HCT116 (cell line): ENCODE data around the gene ESYT3. TPM values are rescaled to one million over a fixed set of nuclear protein-coding genes. Genes with fewer than 3 reads are reported as not detected.

Source experiments
- ATAC-seq: fragments of 200-7000 bp; cut with Tn5 transposase; 2 replicates; pipeline ENCODE4 v1.9.1; 2020; ENCODE audit warnings: mild to moderate bottlenecking, moderate library complexity
- BruUV-seq: library from RNA; stranded (reverse); fragments of 400-500 nt; replicated peaks from 2 replicates; lab custom pipeline; 2021; lab: Mats Ljungman, UMichigan
- CTCF ChIA-PET: fragments of 300-600 bp; sonication (Branson Sonifier 250); formaldehyde crosslinking; loops from one replicate; lab custom pipeline; 2021; ENCODE audit warnings: antibody characterized with exemption; lab: Charles Lee
- POLR2A ChIA-PET: fragments of 300-600, 350-600 bp; sonication (Branson Sonifier 250); formaldehyde crosslinking; loops from one replicate; lab custom pipeline; 2021; ENCODE audit warnings: antibody characterized with exemption; lab: Charles Lee
- RAD21 ChIA-PET, 2 experiments: fragments of 300-600 bp; sonication (Branson Sonifier 250); formaldehyde crosslinking; loops; one replicate each; lab custom pipeline; 2023; ENCODE audit warnings: low total read pairs in 2 of 2; ENCODE audit not compliant: uncharacterized antibody in 2 of 2, unreplicated experiment in 2 of 2, low non-redundant PET in 1 of 2; lab: Charles Lee
- DNase-seq: peaks from one replicate; pipeline ENCODE4 v3.0.0-alpha.2; 2010; ENCODE audit warnings: low read depth, low spot score
- H2AFZ ChIP-seq: fragments of 200-600 bp; shearing (Covaris generic), sonication (generic); 2 replicates; pipeline ENCODE4 v1.6.1; 2017; ENCODE audit warnings: low read depth, mixed run types, mixed read lengths, antibody characterized with exemption, low read length; ENCODE audit not compliant: poor library complexity, severe bottlenecking
- H3K27ac ChIP-seq: 2 replicates; pipeline ENCODE4 v1.5.1; 2012; ENCODE audit warnings: low read depth, low read length
- H3K27me3 ChIP-seq: fragments of 200-600 bp; sonication (generic); 2 replicates; pipeline ENCODE4 v1.6.1; 2016; ENCODE audit warnings: mixed run types, low read length, mixed read lengths; ENCODE audit not compliant: insufficient read depth
- H3K36me3 ChIP-seq, 2 experiments: fragments of 200-500 bp in 1 of 2; fragments of 200-600 bp in 1 of 2; sonication (Bioruptor generic) in 1 of 2; sonication (generic) in 1 of 2; 2 replicates each; pipeline versions ENCODE4 v1.5.1 to v1.6.1; 2014 to 2016; ENCODE audit warnings: low read length in 2 of 2, inconsistent platforms in 1 of 2, mixed read lengths in 1 of 2, mixed run types in 1 of 2; ENCODE audit not compliant: insufficient read depth in 2 of 2, control insufficient read depth in 1 of 2
- H3K4me1 ChIP-seq, 2 experiments: fragments of 200-600 bp in 1 of 2; sonication (generic) in 1 of 2; 2 replicates each; pipeline versions ENCODE4 v1.5.1 to v1.6.1; 2012 to 2017; ENCODE audit warnings: low read length in 2 of 2, inconsistent platforms in 1 of 2, mild to moderate bottlenecking in 1 of 2, mixed read lengths in 1 of 2, mixed run types in 1 of 2, moderate library complexity in 1 of 2; ENCODE audit not compliant: insufficient read depth in 2 of 2, control insufficient read depth in 1 of 2
- H3K4me2 ChIP-seq: fragments of 200-600 bp; sonication (generic); 2 replicates; pipeline ENCODE4 v1.6.1; 2017; ENCODE audit warnings: mixed run types, low read length, mixed read lengths
- H3K4me3 ChIP-seq, 2 experiments: fragments of 200-600 bp in 1 of 2; sonication (generic) in 1 of 2; replicated peaks in 1 of 2; 2 replicates each; pipeline ENCODE4 v1.5.1; 2011 to 2016; ENCODE audit warnings: low read length in 2 of 2, control low read depth in 1 of 2, low read depth in 1 of 2, mild to moderate bottlenecking in 1 of 2, mixed read lengths in 1 of 2, mixed run types in 1 of 2
- H3K79me2 ChIP-seq: fragments of 200-600 bp; sonication (generic); 2 replicates; pipeline ENCODE4 v1.6.1; 2017; ENCODE audit warnings: mild to moderate bottlenecking, mixed run types, low read length, moderate library complexity, mixed read lengths; ENCODE audit not compliant: insufficient read depth
- H3K9ac ChIP-seq: fragments of 200-600 bp; sonication (generic); 2 replicates; pipeline ENCODE4 v1.6.1; 2016; ENCODE audit warnings: low read length, mixed read lengths
- H3K9me2 ChIP-seq: fragments of 200-600 bp; sonication (generic), shearing (Covaris generic); 2 replicates; pipeline ENCODE4 v1.6.1; 2017; ENCODE audit warnings: mixed run types, mild to moderate bottlenecking, moderate library complexity; ENCODE audit not compliant: insufficient read depth
- H3K9me3 ChIP-seq, 2 experiments: fragments of 200-500 bp in 1 of 2; fragments of 200-600 bp in 1 of 2; sonication (Bioruptor generic) in 1 of 2; sonication (generic) in 1 of 2; 2 replicates each; pipeline ENCODE4 v1.6.1; 2014 to 2017; ENCODE audit warnings: low read length in 2 of 2, mixed read lengths in 2 of 2, inconsistent platforms in 1 of 2, low read depth in 1 of 2, mild to moderate bottlenecking in 1 of 2, mixed run types in 1 of 2, moderate library complexity in 1 of 2; ENCODE audit not compliant: control insufficient read depth in 1 of 2, insufficient read depth in 1 of 2
- H4K20me1 ChIP-seq: fragments of 200-600 bp; sonication (generic), shearing (Covaris generic); 2 replicates; pipeline ENCODE4 v1.6.1; 2017; ENCODE audit warnings: mixed run types, mild to moderate bottlenecking, moderate library complexity; ENCODE audit not compliant: insufficient read depth
- CBX3 ChIP-seq: IDR thresholded peaks from 2 replicates; pipeline ENCODE4 v1.6.1; 2012; ENCODE audit warnings: low read depth
- CEBPB ChIP-seq: IDR thresholded peaks from 2 replicates; pipeline ENCODE4 v1.6.1; 2012; ENCODE audit warnings: low read depth
- EGR1 ChIP-seq: IDR thresholded peaks from 2 replicates; pipeline ENCODE4 v1.6.1; 2012; ENCODE audit warnings: low read depth
- ELF1 ChIP-seq: IDR thresholded peaks from 2 replicates; pipeline ENCODE4 v1.6.1; 2012; ENCODE audit warnings: low read depth, borderline replicate concordance
- EZH2 ChIP-seq: fragments of 200-600 bp; sonication (generic); IDR thresholded peaks from 2 replicates; pipeline ENCODE4 v1.6.1; 2017; ENCODE audit warnings: antibody characterized with exemption, mixed run types
- EZH2phosphoT487 ChIP-seq: fragments of 200-600 bp; IDR thresholded peaks from 2 replicates; pipeline ENCODE4 v1.6.1; 2018; ENCODE audit warnings: antibody characterized with exemption, borderline replicate concordance
- FOSL1 ChIP-seq: IDR thresholded peaks from 2 replicates; pipeline ENCODE4 v1.6.1; 2012; ENCODE audit warnings: low read depth
- JUND ChIP-seq: IDR thresholded peaks from 2 replicates; pipeline ENCODE4 v1.6.1; 2012
- MAX ChIP-seq: IDR thresholded peaks from 2 replicates; pipeline ENCODE4 v1.6.1; 2012
- POLR2A ChIP-seq: IDR thresholded peaks from 2 replicates; pipeline ENCODE4 v1.7.0; 2011; ENCODE audit warnings: borderline replicate concordance; ENCODE audit not compliant: insufficient read depth, insufficient read length; ENCODE audit errors: extremely low read depth
- RAD21 ChIP-seq: IDR thresholded peaks from 2 replicates; pipeline ENCODE4 v1.6.1; 2012; ENCODE audit warnings: low read depth, mild to moderate bottlenecking
- REST ChIP-seq: IDR thresholded peaks from 2 replicates; pipeline ENCODE4 v1.6.1; 2012; ENCODE audit warnings: low read depth
- SIN3A ChIP-seq: IDR thresholded peaks from 2 replicates; pipeline ENCODE4 v1.6.1; 2012; ENCODE audit warnings: low read depth
- SP1 ChIP-seq: IDR thresholded peaks from 2 replicates; pipeline ENCODE4 v1.6.1; 2012; ENCODE audit warnings: low read depth
- SRF ChIP-seq: IDR thresholded peaks from 2 replicates; pipeline ENCODE4 v1.6.1; 2012; ENCODE audit warnings: low read depth
- TCF7L2 ChIP-seq: IDR thresholded peaks from 2 replicates; pipeline ENCODE4 v1.7.0; 2011; ENCODE audit warnings: borderline replicate concordance, inconsistent platforms; ENCODE audit not compliant: insufficient read depth, insufficient read length; ENCODE audit errors: extremely low read depth
- YY1 ChIP-seq: IDR thresholded peaks from 2 replicates; pipeline ENCODE4 v1.6.1; 2011; ENCODE audit warnings: low read length, low read depth, moderate library complexity, mild to moderate bottlenecking; ENCODE audit not compliant: insufficient replicate concordance; ENCODE audit errors: extremely low read depth
- ZFX ChIP-seq: fragments of 450-650 bp; IDR thresholded peaks from 2 replicates; pipeline ENCODE4 v1.6.1; 2017
- ZNF274 ChIP-seq: fragments of 200-500 bp; sonication (Bioruptor generic); IDR thresholded peaks from 2 replicates; pipeline ENCODE4 v1.6.1; 2014; ENCODE audit warnings: mild to moderate bottlenecking, low read depth, low read length, inconsistent platforms
- intact Hi-C: fragments of 100-400 bp; cut with micrococcal nuclease; formaldehyde crosslinking; loops from 2 replicates; pipeline ENCODE4 v1.10.0; 2022
- total RNA-seq: library from RNA; stranded (reverse); gene quantifications from one replicate; pipeline ENCODE4 v1.2.1, GENCODE V29; 2021; ENCODE audit not compliant: unreplicated experiment

The ESYT3 gene
- total RNA-seq, 1 experiment from 2014 or later: 0.05 TPM

GRCh38 chr3:138437281-138437680 is 2.9 kb downstream of the ESYT3 start (continued):
- no peak for TF ChIP-seq REST
- no peak for TF ChIP-seq ZFX
- TF ChIP-seq CEBPB: no peak
- no peak for TF ChIP-seq MAX
- no peak for TF ChIP-seq FOSL1
- no peak for TF ChIP-seq SP1
- no peak for TF ChIP-seq YY1
- TF ChIP-seq SIN3A: no peak
- no peak for TF ChIP-seq SRF
- no peak for TF ChIP-seq EZH2
- no peak for TF ChIP-seq POLR2A
- TF ChIP-seq RAD21: no peak
- TF ChIP-seq ZNF274: no peak
- no peak for TF ChIP-seq EZH2phosphoT487

- Histone ChIP-seq H2AFZ (no peak overlapping the region), H3K9ac (no peak overlapping the region), H3K79me2 (no peaks in the 10 kb centered on the region), H3K36me3 (no peaks in the 10 kb centered on the region), H3K4me3 (no peak overlapping the region), H3K9me2 (no peaks in the 10 kb centered on the region), H4K20me1 (no peaks in the 10 kb centered on the region), H3K9me3 (no peaks in the 10 kb centered on the region), H3K27ac (no peak overlapping the region), H3K4me1 (peaks cover 14 to 18% of the 10 kb centered on the region in 2 experiments), H3K4me2 (no peak overlapping the region), H3K27me3 (no peaks in the 10 kb centered on the region)
- ChIA-PET CTCF (no interaction called here), POLR2A (no interaction called here), RAD21 (no interaction called here)
- TF ChIP-seq EGR1: no peak
- TF ChIP-seq JUND: no peak
- TF ChIP-seq EZH2phosphoT487: no peak
- no peak for TF ChIP-seq SRF
- no peak for TF ChIP-seq YY1
- TF ChIP-seq ELF1: no peak
- TF ChIP-seq CEBPB: no peak
- TF ChIP-seq FOSL1: no peak
- TF ChIP-seq EZH2: no peak
- no peak for TF ChIP-seq CBX3
- no peak for TF ChIP-seq RAD21
- TF ChIP-seq SIN3A: no peak
- no peak for TF ChIP-seq TCF7L2
- no peak for TF ChIP-seq ZNF274
- ATAC-seq: no peak
- no peak for DNase-seq
- BruUV-seq: no TSS peak
- intact Hi-C loops: no loop called here
Measured at GRCh38 chr3:138438896-138439295, 4.5 kb downstream of the ESYT3 start.
